Measurements from ENCODE around the gene LIF.

GRCh38 chr22:30220338-30221012 is 26.1 kb downstream of the LIF start:
- TF ChIP-seq, protein P1, sequence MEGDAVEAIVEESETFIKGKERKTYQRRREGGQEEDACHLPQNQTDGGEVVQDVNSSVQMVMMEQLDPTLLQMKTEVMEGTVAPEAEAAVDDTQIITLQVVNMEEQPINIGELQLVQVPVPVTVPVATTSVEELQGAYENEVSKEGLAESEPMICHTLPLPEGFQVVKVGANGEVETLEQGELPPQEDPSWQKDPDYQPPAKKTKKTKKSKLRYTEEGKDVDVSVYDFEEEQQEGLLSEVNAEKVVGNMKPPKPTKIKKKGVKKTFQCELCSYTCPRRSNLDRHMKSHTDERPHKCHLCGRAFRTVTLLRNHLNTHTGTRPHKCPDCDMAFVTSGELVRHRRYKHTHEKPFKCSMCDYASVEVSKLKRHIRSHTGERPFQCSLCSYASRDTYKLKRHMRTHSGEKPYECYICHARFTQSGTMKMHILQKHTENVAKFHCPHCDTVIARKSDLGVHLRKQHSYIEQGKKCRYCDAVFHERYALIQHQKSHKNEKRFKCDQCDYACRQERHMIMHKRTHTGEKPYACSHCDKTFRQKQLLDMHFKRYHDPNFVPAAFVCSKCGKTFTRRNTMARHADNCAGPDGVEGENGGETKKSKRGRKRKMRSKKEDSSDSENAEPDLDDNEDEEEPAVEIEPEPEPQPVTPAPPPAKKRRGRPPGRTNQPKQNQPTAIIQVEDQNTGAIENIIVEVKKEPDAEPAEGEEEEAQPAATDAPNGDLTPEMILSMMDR (IDR thresholded peaks at IDR 0.05) = no peak
- TF ChIP-seq EP300 (IDR thresholded peaks at IDR 0.05) (no peak), POLR2A (IDR thresholded peaks at IDR 0.05) (no peak), POLR2AphosphoS5 (IDR thresholded peaks at IDR 0.05) (no peak)

Measured in stomach (tissue), 4 donors.